ENCODE measurements around the gene CST6. TPM values are rescaled to one million over a fixed set of nuclear protein-coding genes. Genes with fewer than 3 reads are reported as not detected.

CST6 gene
- total RNA-seq, 4 donors from 2014 or later = not detected

- Histone ChIP-seq H3K27me3 (no peaks in the 10 kb centered on the region), H3K4me1 (peaks cover 0 to 4% (median 0%) of the 10 kb centered on the region in 4 donors), H3K27ac (no peak overlapping the region), H3K9me3 (no peaks in the 10 kb centered on the region), H3K4me3 (no peak overlapping the region), H3K36me3 (no peaks in the 10 kb centered on the region)
- no peak for DNase-seq
- TF ChIP-seq EP300 (IDR thresholded peaks at IDR 0.05; ENCODE audit: low read depth) (no peak), POLR2AphosphoS5 (IDR thresholded peaks at IDR 0.05) (no peak), POLR2A (IDR thresholded peaks at IDR 0.05) (no peak), CTCF (IDR thresholded peaks at IDR 0.05) (no peak)
- in situ Hi-C loops (cut with MboI; ENCODE audit: low pct_ligation_motif_present in 1 of 4, low pct_unique_long_range_greater_than_20kb in 1 of 4, low sequenced_read_pairs in 3 of 4) (loop anchor here (10.0 to 25.0 kb wide), 4 partner anchors 100 to 300 kb away; partner anchors contain the start of genes FIBP (in 3 of the 4), CCDC85B (in 2 of the 4), CTSW (in 2 of the 4) and KAT5 (in 2 of the 4)), intact Hi-C loops (cut with DNase I; ENCODE audit: low total_unique reads) (loop anchor here (10.0 kb wide), 1 partner anchor 283 kb away; no protein-coding TSS in a partner anchor)
- 81% methylated on average over 9 of the region's 9 CpGs; no CpG with 5 or more reads in 1 of the 2 donors for WGBS, 2 donors (ENCODE audit: low coverage in 1 of 2)
These were observed 24.5 kb upstream of the CST6 start for GRCh38 chr11:65987336-65987735.

- Histone ChIP-seq H3K4me1 (peaks cover 0 to 4% (median 0%) of the 10 kb centered on the region in 4 donors), H3K36me3 (no peaks in the 10 kb centered on the region), H3K27ac (peak overlapping the region in 2 of 4 donors; percentile 5 to 14), H3K27me3 (no peaks in the 10 kb centered on the region), H3K4me3 (no peak overlapping the region), H3K9me3 (no peaks in the 10 kb centered on the region)
- peak; percentile 94 for DNase-seq
- WGBS, 2 donors (ENCODE audit: low coverage in 1 of 2) = 15 to 36% methylated on average over 5 to 10 of the region's 10 CpGs
- TF ChIP-seq POLR2AphosphoS5 (IDR thresholded peaks at IDR 0.05) (peak in 2 of 3 donors; percentile 46 to 60), EP300 (IDR thresholded peaks at IDR 0.05; ENCODE audit: low read depth) (no peak), CTCF (IDR thresholded peaks at IDR 0.05) (peak; percentile 86 to 99 (median 88)), POLR2A (IDR thresholded peaks at IDR 0.05) (no peak)
- intact Hi-C loops (cut with DNase I; ENCODE audit: low total_unique reads) (loop anchor here (10.0 kb wide), 1 partner anchor 284 kb away; no protein-coding TSS in a partner anchor), in situ Hi-C loops (cut with MboI; ENCODE audit: low pct_ligation_motif_present in 1 of 4, low pct_unique_long_range_greater_than_20kb in 1 of 4, low sequenced_read_pairs in 3 of 4) (loop anchor here (10.0 to 25.0 kb wide), 4 partner anchors 102 to 302 kb away; partner anchors contain the start of genes FIBP (in 3 of the 4), CCDC85B (in 2 of the 4), CTSW (in 2 of the 4) and KAT5 (in 2 of the 4))
These were observed 22.8 kb upstream of the CST6 start for GRCh38 chr11:65988791-65989592.

GRCh38 chr11:65992056-65992455, 19.8 kb upstream of the CST6 start:
- Histone ChIP-seq H3K36me3 (no peaks in the 10 kb centered on the region), H3K27me3 (no peaks in the 10 kb centered on the region), H3K4me1 (peaks cover 0 to 12% (median 0%) of the 10 kb centered on the region in 4 donors), H3K9me3 (no peaks in the 10 kb centered on the region), H3K4me3 (no peak overlapping the region), H3K27ac (no peak overlapping the region)
- in situ Hi-C loops (cut with MboI; ENCODE audit: low pct_ligation_motif_present in 1 of 4, low pct_unique_long_range_greater_than_20kb in 1 of 4, low sequenced_read_pairs in 3 of 4) = loop anchor here (10.0 to 25.0 kb wide), 4 partner anchors 105 to 305 kb away; partner anchors contain the start of genes CTSW (in 3 of the 4), CCDC85B (in 2 of the 4), FIBP (in 2 of the 4) and KAT5 (in 2 of the 4)
- intact Hi-C loops (cut with DNase I; ENCODE audit: low total_unique reads) = loop anchor here (5.0 kb wide), 1 partner anchor 110 kb away; no protein-coding TSS in a partner anchor
- TF ChIP-seq POLR2A (IDR thresholded peaks at IDR 0.05) (no peak), EP300 (IDR thresholded peaks at IDR 0.05; ENCODE audit: low read depth) (no peak)
- 82 to 84% methylated on average over 5 of the region's 5 CpGs for WGBS, 2 donors (ENCODE audit: low coverage in 1 of 2)
- DNase-seq = no peak

GRCh38 chr11:65997286-65997685, 14.5 kb upstream of the CST6 start:
- in situ Hi-C loops (cut with MboI; ENCODE audit: low pct_ligation_motif_present in 1 of 4, low pct_unique_long_range_greater_than_20kb in 1 of 4, low sequenced_read_pairs in 3 of 4) (loop anchor here (10.0 to 25.0 kb wide), 4 partner anchors 110 to 310 kb away; partner anchors contain the start of genes CTSW (in 3 of the 4), CCDC85B (in 2 of the 4), FIBP (in 2 of the 4) and KAT5 (in 2 of the 4)), intact Hi-C loops (cut with DNase I; ENCODE audit: low total_unique reads) (no loop called here)

More at GRCh38 chr11:65997286-65997685, 14.5 kb upstream of the CST6 start:
- Histone ChIP-seq H3K36me3 (peaks cover 0 to 24% (median 12%) of the 10 kb centered on the region in 4 donors), H3K9me3 (no peaks in the 10 kb centered on the region), H3K27ac (no peak overlapping the region), H3K4me3 (no peak overlapping the region), H3K4me1 (peaks cover 3 to 23% (median 10%) of the 10 kb centered on the region in 4 donors), H3K27me3 (no peaks in the 10 kb centered on the region)
- TF ChIP-seq POLR2A (IDR thresholded peaks at IDR 0.05) = no peak
- TF ChIP-seq EP300 (IDR thresholded peaks at IDR 0.05; ENCODE audit: low read depth) = no peak
- TF ChIP-seq POLR2AphosphoS5 (IDR thresholded peaks at IDR 0.05) = no peak
- TF ChIP-seq CTCF (IDR thresholded peaks at IDR 0.05) = no peak
- DNase-seq = no peak
- WGBS, 2 donors (ENCODE audit: low coverage in 1 of 2) = 74 to 83% methylated on average over 1 to 2 of the region's 2 CpGs

All from transverse colon (tissue), 4 donors.